ENCODE results near the gene EIF2D.

- no peak for TF ChIP-seq POLR2AphosphoS5 (IDR thresholded peaks at IDR 0.05; ENCODE audit: low read depth, low read length)
- TF ChIP-seq POLR2A (IDR thresholded peaks at IDR 0.05; ENCODE audit: low read depth, low read length) = no peak
Observed at GRCh38 chr1:206609229-206609991, 2.9 kb downstream of the EIF2D start.
